H1 (cell line): ENCODE measurements around the gene TPSAB1. TPM values are rescaled to one million over a fixed set of nuclear protein-coding genes. Genes with fewer than 3 reads are reported as not detected.
A peak's percentile ranks its signal among the peaks of the same experiment; 100 is the strongest.

Experiments used
- CTCF ChIA-PET: fragments of 300-600 bp; sonication (Branson Sonifier 250); formaldehyde crosslinking; loops from one replicate; lab custom pipeline; 2021; ENCODE audit not compliant: partially characterized antibody; lab: Charles Lee
- POLR2A ChIA-PET: fragments of 300-600 bp; sonication (Branson Sonifier 250); formaldehyde crosslinking; loops from one replicate; lab custom pipeline; 2021; ENCODE audit warnings: inconsistent platforms; ENCODE audit not compliant: partially characterized antibody; lab: Charles Lee
- DNase-seq, 2 experiments: peaks; one replicate each; pipeline versions ENCODE4 v3.0.0 to v3.0.0-alpha.2; 2010 to 2022; ENCODE audit warnings: low spot score in 2 of 2, low read depth in 1 of 2, mixed read lengths in 1 of 2
- FAIRE-seq: peaks from 2 replicates; lab custom pipeline; 2011; peaks lifted over from hg19 to GRCh38; lab: Jason Lieb, UNC
- H2AFZ ChIP-seq: 2 replicates; pipeline ENCODE4 v1.8.1; 2012; ENCODE audit warnings: low read length, inconsistent platforms
- H2AK5ac ChIP-seq: 2 replicates; pipeline ENCODE4 v1.6.1; 2013; ENCODE audit warnings: low read depth, low read length
- H2BK120ac ChIP-seq: replicated peaks from 2 replicates; pipeline ENCODE3; 2013; ENCODE audit warnings: low read depth, low read length, inconsistent platforms
- H2BK12ac ChIP-seq: 2 replicates; pipeline ENCODE4 v1.6.1; 2013; ENCODE audit warnings: low read depth, low read length
- H2BK15ac ChIP-seq: 2 replicates; pipeline ENCODE4 v1.6.1; 2013; ENCODE audit warnings: low read length
- H2BK20ac ChIP-seq: 2 replicates; pipeline ENCODE4 v1.6.1; 2013; ENCODE audit warnings: low read length
- H2BK5ac ChIP-seq: 2 replicates; pipeline ENCODE4 v1.6.1; 2013; ENCODE audit warnings: low read depth, low read length
- H3K14ac ChIP-seq: 2 replicates; pipeline ENCODE4 v1.6.1; 2013; ENCODE audit warnings: inconsistent platforms; ENCODE audit not compliant: insufficient read length
- H3K18ac ChIP-seq: 2 replicates; pipeline ENCODE4 v1.6.1; 2013; ENCODE audit warnings: low read length; ENCODE audit errors: extremely low read depth
- H3K23ac ChIP-seq: 2 replicates; pipeline ENCODE4 v1.6.1; 2013; ENCODE audit warnings: inconsistent platforms; ENCODE audit not compliant: insufficient read length
- H3K23me2 ChIP-seq: 2 replicates; pipeline ENCODE4 v1.6.1; 2013; ENCODE audit warnings: low read depth, low read length
- H3K27ac ChIP-seq: 2 replicates; pipeline ENCODE4 v1.6.1; 2011; ENCODE audit warnings: low read depth, low read length, inconsistent platforms
- H3K27me3 ChIP-seq, 4 experiments: replicated peaks in 1 of 4; 1 replicate in 1 of 4; 2 replicates in 3 of 4; pipeline versions ENCODE4 v1.6.1 to v1.8.1; 2011 to 2013; ENCODE audit warnings: low read length in 3 of 4, mild to moderate bottlenecking in 3 of 4, inconsistent platforms in 2 of 4, mixed read lengths in 2 of 4, moderate library complexity in 1 of 4; ENCODE audit not compliant: control insufficient read depth in 3 of 4, insufficient read depth in 3 of 4; ENCODE audit errors: extremely low read depth in 1 of 4
- H3K36me3 ChIP-seq, 4 experiments: 2 replicates each; pipeline versions ENCODE4 v1.6.1 to v1.8.1; 2011 to 2013; ENCODE audit warnings: mild to moderate bottlenecking in 4 of 4, low read length in 3 of 4, moderate library complexity in 2 of 4, control low read depth in 1 of 4, inconsistent platforms in 1 of 4; ENCODE audit not compliant: insufficient read depth in 4 of 4, control insufficient read depth in 2 of 4
- H3K4ac ChIP-seq: replicated peaks from 2 replicates; pipeline ENCODE3; 2013; ENCODE audit warnings: low read length, low read depth, mixed read lengths, inconsistent platforms; ENCODE audit not compliant: insufficient read length
- H3K4me1 ChIP-seq, 4 experiments: replicated peaks in 1 of 4; 1 replicate in 1 of 4; 2 replicates in 3 of 4; pipeline versions ENCODE4 v1.6.1 to v1.8.1; 2011 to 2013; ENCODE audit warnings: low read length in 3 of 4, inconsistent platforms in 2 of 4, mixed read lengths in 1 of 4; ENCODE audit not compliant: insufficient read depth in 4 of 4, control insufficient read depth in 3 of 4
- H3K4me2 ChIP-seq, 2 experiments: 2 replicates each; pipeline versions ENCODE4 v1.6.1 to v1.8.1; 2011 to 2013; ENCODE audit warnings: low read depth in 2 of 2, low read length in 2 of 2, control low read depth in 1 of 2, inconsistent platforms in 1 of 2, mild to moderate bottlenecking in 1 of 2; ENCODE audit not compliant: insufficient read depth in 1 of 2
- H3K4me3 ChIP-seq, 4 experiments: fragments of 200-600, 300-600 bp in 1 of 4; sonication (generic), shearing (Covaris generic), sonication (Bioruptor Twin) in 1 of 4; 2 replicates each; pipeline versions ENCODE4 v1.5.1 to v1.8.1; 2011 to 2016; ENCODE audit warnings: low read length in 4 of 4, low read depth in 3 of 4, control low read depth in 2 of 4, inconsistent platforms in 2 of 4, mild to moderate bottlenecking in 2 of 4, mixed read lengths in 1 of 4, moderate library complexity in 1 of 4; ENCODE audit not compliant: insufficient read depth in 2 of 4; ENCODE audit errors: extremely low read depth in 1 of 4
- H3K56ac ChIP-seq: replicated peaks from 2 replicates; pipeline ENCODE3; 2013; ENCODE audit warnings: low read depth, mild to moderate bottlenecking, mixed read lengths, low read length, inconsistent platforms; ENCODE audit not compliant: insufficient read length
- H3K79me1 ChIP-seq: 2 replicates; pipeline ENCODE4 v1.6.1; 2013; ENCODE audit warnings: low read depth, low read length, control low read depth
- H3K79me2 ChIP-seq, 2 experiments: 2 replicates each; pipeline versions ENCODE4 v1.6.1 to v1.8.1; 2012 to 2013; ENCODE audit warnings: low read length in 2 of 2, mild to moderate bottlenecking in 2 of 2, inconsistent platforms in 1 of 2; ENCODE audit not compliant: insufficient read depth in 2 of 2, control insufficient read depth in 1 of 2
- H3K9ac ChIP-seq, 4 experiments: replicated peaks in 1 of 4; 1 replicate in 1 of 4; 2 replicates in 3 of 4; pipeline versions ENCODE4 v1.6.1 to v1.8.1; 2011 to 2013; ENCODE audit warnings: low read depth in 3 of 4, low read length in 3 of 4, control low read depth in 2 of 4, mild to moderate bottlenecking in 2 of 4, moderate library complexity in 2 of 4, inconsistent platforms in 1 of 4; ENCODE audit errors: extremely low read depth in 1 of 4
- H3K9me3 ChIP-seq, 2 experiments: 2 replicates each; pipeline versions ENCODE4 v1.6.1 to v1.8.1; 2012 to 2013; ENCODE audit warnings: mild to moderate bottlenecking in 2 of 2, moderate library complexity in 2 of 2, control low read depth in 1 of 2, inconsistent platforms in 1 of 2, low read depth in 1 of 2, low read length in 1 of 2, mixed read lengths in 1 of 2; ENCODE audit not compliant: insufficient read depth in 2 of 2
- H4K20me1 ChIP-seq, 2 experiments: replicated peaks in 1 of 2; 2 replicates each; pipeline versions ENCODE3 to v1.8.1; 2011 to 2013; ENCODE audit warnings: inconsistent platforms in 2 of 2, low read length in 2 of 2, mild to moderate bottlenecking in 1 of 2; ENCODE audit not compliant: insufficient read depth in 2 of 2, control insufficient read depth in 1 of 2
- H4K5ac ChIP-seq: 2 replicates; pipeline ENCODE4 v1.6.1; 2013; ENCODE audit warnings: low read length, low read depth, mixed read lengths, inconsistent platforms; ENCODE audit not compliant: insufficient read length
- H4K8ac ChIP-seq: 2 replicates; pipeline ENCODE4 v1.8.0; 2013; ENCODE audit warnings: mild to moderate bottlenecking, moderate library complexity, low read length, inconsistent platforms; ENCODE audit not compliant: insufficient read depth; ENCODE audit errors: extremely low read depth
- H4K91ac ChIP-seq: replicated peaks from 2 replicates; pipeline ENCODE3; 2013; ENCODE audit warnings: low read length, mixed read lengths, inconsistent platforms; ENCODE audit not compliant: insufficient read length
- ATF3 ChIP-seq: IDR thresholded peaks from 2 replicates; pipeline ENCODE4 v1.6.1; 2011; ENCODE audit warnings: low read depth, mild to moderate bottlenecking, low read length; ENCODE audit not compliant: insufficient read depth
- CBX8 ChIP-seq: fragments of 300-800, 300-1000 bp; sonication (generic); IDR thresholded peaks from 2 replicates; pipeline ENCODE4 v1.7.1; 2016; ENCODE audit warnings: low read depth, low read length, borderline replicate concordance
- CEBPB ChIP-seq: IDR thresholded peaks from 2 replicates; pipeline ENCODE4 v1.6.1; 2012; ENCODE audit warnings: low read depth, low read length
- CREB1 ChIP-seq: IDR thresholded peaks from 2 replicates; pipeline ENCODE4 v1.6.1; 2012; ENCODE audit warnings: inconsistent platforms
- JUN ChIP-seq: IDR thresholded peaks from 2 replicates; pipeline ENCODE4 v1.6.1; 2011; ENCODE audit warnings: low read depth, mild to moderate bottlenecking, improper control_type of control experiment, low read length
- KDM5A ChIP-seq: fragments of 200-600 bp; IDR thresholded peaks from 2 replicates; pipeline ENCODE4 v1.7.1; 2012; ENCODE audit warnings: mild to moderate bottlenecking, low read length, inconsistent platforms, mixed read lengths
- NANOG ChIP-seq: IDR thresholded peaks from 2 replicates; pipeline ENCODE4 v1.6.1; 2011; ENCODE audit warnings: low read length, low read depth, mild to moderate bottlenecking, inconsistent platforms; ENCODE audit not compliant: insufficient read depth, poor library complexity, severe bottlenecking
- RFX5 ChIP-seq: IDR thresholded peaks from 2 replicates; pipeline ENCODE4 v1.6.1; 2011; ENCODE audit warnings: low read depth, low read length, improper control_type of control experiment, borderline replicate concordance
- SIN3A ChIP-seq, 2 experiments: IDR thresholded peaks in 1 of 2; conservative IDR thresholded peaks in 1 of 2; 2 replicates each; pipeline ENCODE4 v1.6.1; 2011 to 2012; ENCODE audit warnings: low read length in 2 of 2, improper control_type of control experiment in 1 of 2, low read depth in 1 of 2, mild to moderate bottlenecking in 1 of 2
- SIRT6 ChIP-seq: IDR thresholded peaks from one replicate; pipeline ENCODE4 v1.7.1; 2012; ENCODE audit warnings: low read length, inconsistent platforms
- SRF ChIP-seq: IDR thresholded peaks from 2 replicates; pipeline ENCODE4 v1.6.1; 2011; ENCODE audit warnings: mild to moderate bottlenecking, low read depth, low read length, moderate library complexity
- TAF1 ChIP-seq: IDR thresholded peaks from 2 replicates; pipeline ENCODE4 v1.6.1; 2011; ENCODE audit warnings: mild to moderate bottlenecking, low read depth, low read length
- TAF7 ChIP-seq: optimal IDR thresholded peaks from 2 replicates; pipeline ENCODE3; 2011; ENCODE audit warnings: low read depth, mild to moderate bottlenecking, inconsistent platforms, low read length, moderate library complexity, borderline replicate concordance
- ZNF274 ChIP-seq: IDR thresholded peaks from 2 replicates; pipeline ENCODE4 v1.7.0; 2012; ENCODE audit warnings: low read length, borderline replicate concordance; ENCODE audit errors: extremely low read depth
- WGBS, 2 experiments: shearing (Covaris generic) in 1 of 2; methylation state at CpG; one replicate each; pipeline versions ENCODE4 v1.1.6 to v1.1.7; 2013 to 2015; ENCODE audit warnings: low lambda C conversion rate in 2 of 2, mixed read lengths in 2 of 2, inconsistent platforms in 1 of 2, low coverage in 1 of 2, missing lambda C conversion rate in 1 of 2; ENCODE audit not compliant: insufficient replicate concordance in 2 of 2, insufficient coverage in 1 of 2, insufficient read length in 1 of 2; ENCODE audit errors: extremely low coverage in 1 of 2, missing lambda C conversion rate in 1 of 2; 5-methylcytosine and 5-hydroxymethylcytosine counted together
- polyA plus RNA-seq, 7 experiments: library from polyadenylated mRNA; depleted of rRNA in 3 of 7; stranded (reverse) in 5 of 7; unstranded in 2 of 7; fragments of >200 nt in 5 of 7; fragments of 200-250 nt in 2 of 7; gene quantifications; 1 replicate in 5 of 7; 2 replicates in 1 of 7; 4 replicates in 1 of 7; pipeline versions ENCODE4 v1.2.1 to v1.2.3, GENCODE V29; 2011 to 2013; ENCODE audit warnings: missing spikeins in 2 of 7, mixed read lengths in 2 of 7
- total RNA-seq: library from RNA; stranded (reverse); fragmentation: NEBNext Ultra II Directional; extraction: Animal tissue kit (Norgen Biotek cat#: 25700); gene quantifications from 2 replicates; pipeline ENCODE4 v1.2.1, GENCODE V29; 2021

TPSAB1 gene
- total and polyA plus RNA-seq, 2 of the 8 experiments (the other 6 are each of a cell fraction or from before 2014, with no cell fraction given), result 0.09 TPM; not detected in 1

- Histone ChIP-seq H3K14ac (no peak overlapping the region), H3K36me3 (peaks cover 0 to 7% (median 3%) of the 10 kb centered on the region in 4 experiments; a peak in 3 of 8 replicates), H4K20me1 (peaks cover 11 to 40% of the 10 kb centered on the region in 2 experiments), H3K4me3 (no peak overlapping the region), H3K9ac (no peak overlapping the region), H2BK5ac (no peak overlapping the region), H2BK12ac (no peak overlapping the region), H3K56ac (no peak overlapping the region), H3K23me2 (no peaks in the 10 kb centered on the region), H4K91ac (no peak overlapping the region), H2BK120ac (no peak overlapping the region), H2BK20ac (no peak overlapping the region), H3K79me1 (no peaks in the 10 kb centered on the region; the same call in 1 of the 2 replicates), H2AFZ (no peak overlapping the region), H3K4me2 (no peak overlapping the region), H3K79me2 (no peaks in the 10 kb centered on the region), H2BK15ac (0 out of 2 replicates have a peak overlapping the region, but pooled peaks have one; percentile 29), H3K27me3 (no peaks in the 10 kb centered on the region), H3K4me1 (peaks cover 0 to 9% (median 2%) of the 10 kb centered on the region in 4 experiments; a peak in 4 of 7 replicates), H3K18ac (no peak overlapping the region), H3K9me3 (no peaks in the 10 kb centered on the region), H4K5ac (no peak overlapping the region), H3K4ac (no peak overlapping the region), H4K8ac (no peak overlapping the region), H3K27ac (no peak overlapping the region), H3K23ac (no peak overlapping the region), H2AK5ac (no peak overlapping the region)
- ChIA-PET CTCF (interaction anchor here (1.2 to 1.9 kb wide), 6 partner anchors 9 to 127 kb away, joined by 3 to 16 read pairs (median 4); no protein-coding TSS in a partner anchor), POLR2A (no interaction called here)
- DNase-seq (no peak), FAIRE-seq (no peak)
- 91% methylated on average over 11 of the region's 11 CpGs; no CpG with 5 or more reads in 1 of the 2 experiments for WGBS, 2 experiments
- TF ChIP-seq CEBPB (no peak), ZNF274 (no peak), NANOG (no peak), TAF7 (no peak), RFX5 (no peak), CBX8 (no peak), JUN (no peak), SIN3A (conservative IDR thresholded peaks at IDR 0.05 in 1 of 2, IDR thresholded peaks at IDR 0.05 in 1 of 2; ENCODE audit: low read depth in 1 of 2, low read length in 2 of 2) (no peak), KDM5A (no peak), SIRT6 (no peak), ATF3 (no peak), CREB1 (no peak), TAF1 (no peak), SRF (no peak)
Measured at GRCh38 chr16:1196494-1196893, 44.0 kb upstream of the TPSAB1 start.
